Subcutaneous abdominal adipose tissue (tissue), 5 donors: ENCODE results near the gene CHRFAM7A.
"Not testable (repeated sequence)": the region's sequence is repeated elsewhere in the genome, so short reads cannot be mapped to it uniquely, and the experiment has no call there.

Experiments used
- H3K27ac ChIP-seq: one replicate; pipeline ENCODE4 v1.7.0; 2013; ENCODE audit warnings: low read depth, mild to moderate bottlenecking, inconsistent platforms, low read length, moderate library complexity
- H3K27me3 ChIP-seq, 5 donors: one replicate each; pipeline ENCODE4 v1.7.0; 2013; ENCODE audit warnings: low read length in 5 of 5, inconsistent platforms in 1 of 5; ENCODE audit not compliant: control insufficient read depth in 5 of 5, insufficient read depth in 4 of 5
- H3K36me3 ChIP-seq, 5 donors: one replicate each; pipeline ENCODE4 v1.7.0; 2013; ENCODE audit warnings: low read length in 5 of 5; ENCODE audit not compliant: control insufficient read depth in 5 of 5, insufficient read depth in 5 of 5
- H3K4me1 ChIP-seq, 5 donors: one replicate each; pipeline ENCODE4 v1.7.0; 2013; ENCODE audit warnings: low read length in 5 of 5, mild to moderate bottlenecking in 3 of 5, moderate library complexity in 1 of 5; ENCODE audit not compliant: control insufficient read depth in 5 of 5, insufficient read depth in 5 of 5
- H3K4me3 ChIP-seq, 5 donors: one replicate each; pipeline ENCODE4 v1.7.0; 2013; ENCODE audit warnings: low read length in 5 of 5, low read depth in 1 of 5
- H3K9ac ChIP-seq, 5 donors: one replicate each; pipeline ENCODE4 v1.7.0; 2013; ENCODE audit warnings: low read length in 5 of 5, mild to moderate bottlenecking in 4 of 5, moderate library complexity in 3 of 5
- H3K9me3 ChIP-seq, 5 donors: one replicate each; pipeline ENCODE4 v1.7.0; 2013; ENCODE audit warnings: low read length in 5 of 5; ENCODE audit not compliant: control insufficient read depth in 5 of 5
- donor health status: healthy.
- donor health status: healthy.
- donor health status: healthy.
- donor health status: healthy.
- donor health status: healthy.

CHRFAM7A gene

DNA sequence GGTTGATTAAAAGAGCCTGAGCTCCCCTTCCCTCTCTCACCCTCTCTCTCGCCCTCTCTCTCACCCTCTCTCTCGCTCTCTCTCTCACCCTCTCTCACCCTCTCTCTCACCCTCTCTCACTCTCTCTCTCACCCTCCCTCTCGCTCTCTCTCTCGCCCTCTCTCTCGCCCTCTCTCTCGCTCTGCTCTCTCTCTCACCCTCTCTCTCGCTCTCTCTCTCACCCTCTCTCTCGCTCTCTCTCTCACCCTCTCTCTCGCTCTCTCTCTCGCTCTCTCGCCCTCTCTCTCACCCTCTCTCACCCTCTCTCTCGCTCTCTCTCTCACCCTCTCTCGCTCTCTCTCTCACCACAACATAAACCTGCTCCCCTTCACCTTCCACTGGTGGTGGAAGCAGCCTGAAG is 67.2 kb downstream of the CHRFAM7A start:
- not testable (repeated sequence) for H3K36me3 ChIP-seq, H3K27ac ChIP-seq, H3K4me1 ChIP-seq, H3K9me3 ChIP-seq, H3K27me3 ChIP-seq, H3K4me3 ChIP-seq, H3K9ac ChIP-seq

DNA sequence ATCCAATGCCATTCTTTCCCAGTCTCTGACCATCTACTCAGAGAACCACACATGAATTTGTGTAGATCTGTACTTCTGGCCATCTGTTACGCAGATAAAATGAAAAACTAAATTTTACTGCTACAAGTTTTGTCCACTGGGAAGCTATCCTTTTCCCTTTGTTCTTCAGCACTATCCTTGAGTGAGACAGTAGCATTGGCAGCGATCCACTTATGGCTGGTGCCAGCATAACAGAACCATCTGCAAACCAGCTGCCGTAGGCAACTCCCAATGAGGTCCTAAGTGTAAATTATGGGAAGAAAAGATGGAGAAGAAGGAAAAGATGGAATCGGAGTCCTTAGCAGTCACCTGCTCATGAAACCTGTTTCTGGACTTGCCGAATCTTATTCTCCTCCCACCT is 72.3 kb downstream of the CHRFAM7A start:
- H3K27me3 ChIP-seq, H3K27ac ChIP-seq: not testable (repeated sequence)

DNA sequence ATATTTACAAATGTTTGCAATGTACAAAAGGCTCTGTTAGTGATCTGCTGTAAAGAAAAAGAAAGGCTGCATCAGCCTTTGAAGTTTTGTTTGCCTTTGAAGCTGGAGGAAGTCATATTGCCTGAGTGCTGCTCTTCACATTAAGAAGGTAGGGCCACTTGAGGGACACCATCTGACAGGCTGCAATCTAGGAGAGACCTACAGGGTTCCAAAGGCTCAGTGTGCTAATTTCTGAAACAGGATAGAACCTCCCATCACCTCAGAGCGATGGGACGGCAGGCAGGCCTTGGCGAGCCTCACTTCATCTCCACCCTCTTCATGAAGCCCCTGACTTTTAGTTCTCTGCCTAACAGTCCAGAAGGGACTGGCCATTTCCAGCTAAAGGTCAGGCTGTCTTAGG is 77.6 kb downstream of the CHRFAM7A start:
- not testable (repeated sequence) for H3K27ac ChIP-seq, H3K36me3 ChIP-seq, H3K9me3 ChIP-seq, H3K27me3 ChIP-seq, H3K4me1 ChIP-seq, H3K9ac ChIP-seq, H3K4me3 ChIP-seq

More for the DNA sequence above, 72.3 kb downstream of the CHRFAM7A start:
- H3K9me3 ChIP-seq, H3K4me1 ChIP-seq, H3K9ac ChIP-seq, H3K36me3 ChIP-seq, H3K4me3 ChIP-seq: not testable (repeated sequence)

DNA sequence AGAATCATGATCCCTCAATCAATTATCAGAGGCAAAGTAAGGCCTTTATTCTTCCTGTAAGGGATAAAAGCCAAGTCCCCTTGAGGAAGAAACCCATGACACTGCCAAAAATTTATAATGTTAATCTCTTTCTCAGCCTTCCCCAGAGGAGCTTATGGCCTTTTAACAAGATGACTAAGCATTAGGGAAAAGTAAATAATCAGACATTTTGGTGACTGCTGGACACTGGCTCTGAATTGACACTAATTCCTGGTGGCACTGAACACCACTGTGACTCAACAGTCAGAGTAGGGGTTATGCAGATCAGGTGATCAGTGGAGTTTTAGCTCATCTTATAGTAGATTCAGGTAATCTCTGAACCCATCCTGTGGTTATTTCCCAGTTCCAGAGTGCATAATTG is 82.8 kb downstream of the CHRFAM7A start:
- not testable (repeated sequence) for H3K4me1 ChIP-seq, H3K27me3 ChIP-seq, H3K9ac ChIP-seq, H3K27ac ChIP-seq, H3K9me3 ChIP-seq, H3K4me3 ChIP-seq, H3K36me3 ChIP-seq
